Smooth muscle cell (in vitro differentiated cells): Measurements from ENCODE around the gene SKAP1. TPM values are rescaled to one million over a fixed set of nuclear protein-coding genes. Genes with fewer than 3 reads are reported as not detected.

Experiments
- DNase-seq: peaks from one replicate; lab custom pipeline; 2025; ENCODE audit not compliant: unreplicated experiment; lab: John Stamatoyannopoulos, UW
- H2AFZ ChIP-seq: fragments of 200-600 bp; sonication (generic); 2 replicates; pipeline ENCODE4 v1.6.0; 2016; ENCODE audit warnings: antibody characterized with exemption, low read depth, mild to moderate bottlenecking
- H3F3A ChIP-seq: fragments of 200-600 bp; sonication (generic); 2 replicates; pipeline ENCODE4 v1.6.0; 2017; ENCODE audit warnings: antibody characterized with exemption, low read depth
- H3K27ac ChIP-seq: fragments of 200-600 bp; sonication (generic); 2 replicates; pipeline ENCODE4 v1.5.1; 2016; ENCODE audit warnings: low read depth, mild to moderate bottlenecking
- H3K27me3 ChIP-seq: fragments of 200-600 bp; sonication (generic); 2 replicates; pipeline ENCODE4 v1.6.1; 2016; ENCODE audit warnings: low read depth, mild to moderate bottlenecking
- H3K36me3 ChIP-seq: fragments of 200-600 bp; sonication (generic); 2 replicates; pipeline ENCODE4 v1.5.1; 2016; ENCODE audit warnings: low read depth
- H3K4me1 ChIP-seq: fragments of 200-600 bp; sonication (generic); 2 replicates; pipeline ENCODE4 v1.5.1; 2016; ENCODE audit warnings: low read depth
- H3K4me2 ChIP-seq: fragments of 200-600 bp; sonication (generic); 2 replicates; pipeline ENCODE4 v1.6.0; 2016; ENCODE audit warnings: mild to moderate bottlenecking
- H3K4me3 ChIP-seq: fragments of 200-600 bp; sonication (generic); 2 replicates; pipeline ENCODE4 v1.5.1; 2016; ENCODE audit warnings: mild to moderate bottlenecking
- H3K79me2 ChIP-seq: fragments of 200-600 bp; sonication (generic); 2 replicates; pipeline ENCODE4 v1.6.0; 2016; ENCODE audit warnings: low read depth, mild to moderate bottlenecking
- H3K9ac ChIP-seq: fragments of 200-600 bp; sonication (generic); 2 replicates; pipeline ENCODE4 v1.6.0; 2016; ENCODE audit warnings: low read depth
- H3K9me3 ChIP-seq: fragments of 200-600 bp; sonication (generic); replicated peaks from 2 replicates; pipeline ENCODE4 v1.5.1; 2016; ENCODE audit warnings: low read depth
- H4K20me1 ChIP-seq: fragments of 200-600 bp; sonication (generic); 2 replicates; pipeline ENCODE4 v1.6.0; 2016; ENCODE audit warnings: low read depth
- WGBS: methylation state at CpG from one replicate; pipeline ENCODE4 v1.1.7; 2016; ENCODE audit warnings: low lambda C conversion rate; 5-methylcytosine and 5-hydroxymethylcytosine counted together
- polyA plus RNA-seq: library from polyadenylated mRNA; unstranded; fragments of >200 nt; fragmentation: Nextera tagmentation; extraction: Ambion mirVana; gene quantifications from 2 replicates; pipeline ENCODE4 v1.2.1, GENCODE V29; 2016
- total RNA-seq: library from RNA; depleted of rRNA; stranded (reverse); fragments of >200 nt; gene quantifications from 2 replicates; pipeline ENCODE4 v1.2.3, GENCODE V29; 2014
- TF ChIP-seq, protein P1 (sequence below): fragments of 200-600 bp; sonication (generic); IDR thresholded peaks from 2 replicates; pipeline ENCODE4 v1.5.1; 2017; ENCODE audit warnings: borderline replicate concordance, mild to moderate bottlenecking, antibody characterized with exemption; ENCODE audit not compliant: insufficient read depth, poor library complexity, severe bottlenecking

Gene SKAP1
- total and polyA plus RNA-seq, 2 experiments from 2014 or later: not detected

DNA sequence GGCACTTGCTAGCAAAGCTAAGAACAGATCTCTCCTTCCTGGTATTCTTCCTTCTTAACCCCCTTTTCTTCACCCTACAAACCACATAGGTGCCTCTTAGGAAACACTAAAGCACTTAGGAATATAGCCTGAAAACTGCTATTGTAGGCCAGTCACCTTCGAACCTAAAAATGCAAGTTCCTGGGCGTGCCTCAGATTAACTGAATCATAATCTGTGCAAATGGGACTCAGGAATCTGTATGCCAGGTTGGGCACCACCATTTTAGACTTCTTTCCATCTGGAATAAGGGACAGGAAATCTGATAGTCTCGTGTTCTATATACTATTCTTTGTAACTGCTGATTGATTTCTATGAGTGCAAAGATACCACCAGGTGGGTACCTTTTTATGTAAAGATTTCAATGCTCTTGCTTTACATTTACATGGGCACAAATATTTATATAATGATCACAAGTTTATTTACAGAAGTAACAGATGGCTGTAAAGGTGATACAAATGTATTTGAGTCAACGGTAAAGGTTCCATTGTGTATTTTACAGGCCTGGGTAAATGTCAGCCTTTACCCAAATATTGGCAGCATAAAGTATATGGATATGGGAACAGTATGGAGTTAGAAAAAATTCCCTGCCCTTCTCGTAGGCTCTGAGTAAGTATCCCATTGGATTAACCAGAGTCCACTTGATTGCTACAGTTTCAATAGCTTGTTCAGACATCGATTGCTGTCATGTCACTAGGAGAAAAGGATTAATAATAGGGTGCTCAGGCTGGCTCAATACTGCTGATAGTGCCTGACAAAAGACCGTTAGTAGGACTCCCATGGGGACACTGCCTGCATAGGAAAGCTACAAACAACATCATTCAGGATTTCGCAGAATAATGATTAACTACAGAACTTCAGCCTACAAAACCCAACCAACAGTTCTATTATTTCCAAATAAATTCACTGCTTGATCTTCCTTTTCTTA lies 197.7 kb downstream of the SKAP1 start:
- TF ChIP-seq, protein P1, sequence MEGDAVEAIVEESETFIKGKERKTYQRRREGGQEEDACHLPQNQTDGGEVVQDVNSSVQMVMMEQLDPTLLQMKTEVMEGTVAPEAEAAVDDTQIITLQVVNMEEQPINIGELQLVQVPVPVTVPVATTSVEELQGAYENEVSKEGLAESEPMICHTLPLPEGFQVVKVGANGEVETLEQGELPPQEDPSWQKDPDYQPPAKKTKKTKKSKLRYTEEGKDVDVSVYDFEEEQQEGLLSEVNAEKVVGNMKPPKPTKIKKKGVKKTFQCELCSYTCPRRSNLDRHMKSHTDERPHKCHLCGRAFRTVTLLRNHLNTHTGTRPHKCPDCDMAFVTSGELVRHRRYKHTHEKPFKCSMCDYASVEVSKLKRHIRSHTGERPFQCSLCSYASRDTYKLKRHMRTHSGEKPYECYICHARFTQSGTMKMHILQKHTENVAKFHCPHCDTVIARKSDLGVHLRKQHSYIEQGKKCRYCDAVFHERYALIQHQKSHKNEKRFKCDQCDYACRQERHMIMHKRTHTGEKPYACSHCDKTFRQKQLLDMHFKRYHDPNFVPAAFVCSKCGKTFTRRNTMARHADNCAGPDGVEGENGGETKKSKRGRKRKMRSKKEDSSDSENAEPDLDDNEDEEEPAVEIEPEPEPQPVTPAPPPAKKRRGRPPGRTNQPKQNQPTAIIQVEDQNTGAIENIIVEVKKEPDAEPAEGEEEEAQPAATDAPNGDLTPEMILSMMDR: no peak
- H2AFZ ChIP-seq: no peak overlapping the region
- H3F3A ChIP-seq: no peaks in the 10 kb centered on the region
- peaks cover 25% of the 10 kb centered on the region for H3K27me3 ChIP-seq
- H3K9ac ChIP-seq: no peak overlapping the region
- no peak overlapping the region for H3K27ac ChIP-seq
- H4K20me1 ChIP-seq: no peaks in the 10 kb centered on the region
- no peaks in the 10 kb centered on the region for H3K79me2 ChIP-seq
- no peak overlapping the region for H3K4me3 ChIP-seq
- H3K4me2 ChIP-seq: no peak overlapping the region
- 92% methylated on average over 8 of the region's 8 CpGs for WGBS
- no peaks in the 10 kb centered on the region for H3K36me3 ChIP-seq
- no peaks in the 10 kb centered on the region for H3K4me1 ChIP-seq
- H3K9me3 ChIP-seq: no peaks in the 10 kb centered on the region
- DNase-seq: no peak

DNA sequence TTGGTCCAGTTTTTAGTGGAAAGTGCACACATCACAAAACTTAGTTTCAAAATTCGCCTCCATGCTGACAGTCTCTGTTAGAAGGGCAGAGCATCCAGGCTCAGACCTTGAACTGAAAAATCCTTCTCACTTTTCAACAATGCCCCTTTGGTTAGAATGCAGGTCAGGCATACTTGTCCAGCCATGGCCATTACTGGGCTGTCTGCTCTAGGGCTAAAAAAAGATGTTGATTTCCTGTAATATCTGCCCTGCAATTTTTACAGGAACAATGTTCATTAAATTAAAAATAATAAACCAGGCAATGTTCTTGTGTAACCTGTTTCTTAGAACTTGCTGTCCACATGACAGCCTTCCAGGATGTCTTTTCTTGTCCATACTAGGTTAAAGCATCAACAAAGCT lies 200.1 kb downstream of the SKAP1 start:
- H3K9me3 ChIP-seq: no peaks in the 10 kb centered on the region
- H3K27me3 ChIP-seq: peaks cover 28% of the 10 kb centered on the region
- TF ChIP-seq, protein P1: no peak

DNA sequence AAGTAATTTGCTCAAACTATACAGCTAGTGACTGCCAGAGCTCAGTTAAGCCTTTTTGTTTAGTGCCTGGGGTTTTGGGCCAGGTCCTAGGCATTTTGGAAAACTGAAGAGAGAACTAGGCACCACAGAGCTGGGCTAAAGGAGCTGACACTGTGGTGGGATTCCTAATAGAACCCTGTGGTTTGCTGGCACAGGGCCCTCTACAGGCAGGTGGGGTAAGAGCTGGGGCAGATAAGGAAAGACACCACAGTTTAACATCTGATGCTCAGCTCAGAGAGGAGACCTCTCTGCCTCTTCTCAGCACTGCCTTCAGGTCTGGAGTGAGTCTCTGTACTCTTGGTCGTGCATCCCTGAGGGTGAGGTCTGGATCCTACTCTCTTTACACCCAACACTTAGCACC lies 201.3 kb downstream of the SKAP1 start:
- DNase-seq: no peak
- Histone ChIP-seq H3K4me2 (no peak overlapping the region), H4K20me1 (no peaks in the 10 kb centered on the region), H3K79me2 (no peaks in the 10 kb centered on the region), H3K27me3 (peaks cover 31% of the 10 kb centered on the region), H3F3A (no peaks in the 10 kb centered on the region), H3K4me1 (no peaks in the 10 kb centered on the region), H3K4me3 (no peak overlapping the region), H2AFZ (no peak overlapping the region), H3K27ac (no peak overlapping the region), H3K9me3 (no peaks in the 10 kb centered on the region), H3K9ac (no peak overlapping the region), H3K36me3 (no peaks in the 10 kb centered on the region)
- TF ChIP-seq, protein P1: no peak
- 62% methylated on average over 1 of the region's 1 CpG for WGBS

More for the DNA sequence above, 200.1 kb downstream of the SKAP1 start:
- Histone ChIP-seq H3K4me2 (no peak overlapping the region), H3K9ac (no peak overlapping the region), H3K27ac (no peak overlapping the region), H3K4me1 (no peaks in the 10 kb centered on the region), H3K4me3 (no peak overlapping the region), H2AFZ (no peak overlapping the region), H3K36me3 (no peaks in the 10 kb centered on the region), H4K20me1 (no peaks in the 10 kb centered on the region), H3K79me2 (no peaks in the 10 kb centered on the region), H3F3A (no peaks in the 10 kb centered on the region)
- DNase-seq: no peak
- 94% methylated on average over 1 of the region's 1 CpG for WGBS
